ENCODE results near the gene SLFN14.

SLFN14 gene

DNA sequence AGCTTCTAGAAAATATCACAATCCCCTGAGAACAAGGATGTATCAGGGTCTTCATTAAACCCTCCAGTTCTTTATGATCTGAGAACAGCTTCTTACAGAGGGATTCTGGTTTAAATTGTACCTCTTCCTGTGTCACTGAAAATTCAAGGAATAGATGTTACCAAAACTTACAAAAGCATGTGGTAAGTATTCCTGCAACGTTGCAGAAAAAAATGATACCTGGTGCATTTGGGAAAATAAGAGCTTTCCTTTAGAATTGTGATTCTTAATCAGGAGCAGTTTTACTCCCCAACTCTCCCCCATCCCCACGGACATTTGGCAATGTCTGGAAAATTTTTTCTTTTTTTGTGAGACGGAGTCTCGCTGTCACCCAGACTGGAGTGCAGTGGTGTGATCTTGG, 7.3 kb downstream of the SLFN14 start:
- no peak for ATAC-seq
- TF ChIP-seq BACH2 (CRISPR knock-in tag; IDR thresholded peaks at IDR 0.05; ENCODE audit: borderline replicate concordance), result no peak
- TF ChIP-seq, protein P1, sequence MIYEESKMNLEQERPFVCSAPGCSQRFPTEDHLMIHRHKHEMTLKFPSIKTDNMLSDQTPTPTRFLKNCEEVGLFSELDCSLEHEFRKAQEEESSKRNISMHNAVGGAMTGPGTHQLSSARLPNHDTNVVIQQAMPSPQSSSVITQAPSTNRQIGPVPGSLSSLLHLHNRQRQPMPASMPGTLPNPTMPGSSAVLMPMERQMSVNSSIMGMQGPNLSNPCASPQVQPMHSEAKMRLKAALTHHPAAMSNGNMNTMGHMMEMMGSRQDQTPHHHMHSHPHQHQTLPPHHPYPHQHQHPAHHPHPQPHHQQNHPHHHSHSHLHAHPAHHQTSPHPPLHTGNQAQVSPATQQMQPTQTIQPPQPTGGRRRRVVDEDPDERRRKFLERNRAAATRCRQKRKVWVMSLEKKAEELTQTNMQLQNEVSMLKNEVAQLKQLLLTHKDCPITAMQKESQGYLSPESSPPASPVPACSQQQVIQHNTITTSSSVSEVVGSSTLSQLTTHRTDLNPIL (CRISPR knock-in tag; IDR thresholded peaks at IDR 0.05; ENCODE audit: low read depth), result no peak
- TF ChIP-seq ARNTL (CRISPR knock-in tag; IDR thresholded peaks at IDR 0.05; ENCODE audit: borderline replicate concordance, low read depth), result no peak
- no peak for TF ChIP-seq SNAI2 (CRISPR knock-in tag; IDR thresholded peaks at IDR 0.05)
- TF ChIP-seq RARB (CRISPR knock-in tag; IDR thresholded peaks at IDR 0.05), result no peak
- no peak for TF ChIP-seq ZC3H10 (CRISPR knock-in tag; IDR thresholded peaks at IDR 0.05)
- no peak for TF ChIP-seq TOX (CRISPR knock-in tag; IDR thresholded peaks at IDR 0.05; ENCODE audit: borderline replicate concordance)
- TF ChIP-seq ZNF8 (CRISPR knock-in tag; IDR thresholded peaks at IDR 0.05), result no peak
- no peak for TF ChIP-seq ZNF70 (CRISPR knock-in tag; IDR thresholded peaks at IDR 0.05)
- TF ChIP-seq, protein P2, sequence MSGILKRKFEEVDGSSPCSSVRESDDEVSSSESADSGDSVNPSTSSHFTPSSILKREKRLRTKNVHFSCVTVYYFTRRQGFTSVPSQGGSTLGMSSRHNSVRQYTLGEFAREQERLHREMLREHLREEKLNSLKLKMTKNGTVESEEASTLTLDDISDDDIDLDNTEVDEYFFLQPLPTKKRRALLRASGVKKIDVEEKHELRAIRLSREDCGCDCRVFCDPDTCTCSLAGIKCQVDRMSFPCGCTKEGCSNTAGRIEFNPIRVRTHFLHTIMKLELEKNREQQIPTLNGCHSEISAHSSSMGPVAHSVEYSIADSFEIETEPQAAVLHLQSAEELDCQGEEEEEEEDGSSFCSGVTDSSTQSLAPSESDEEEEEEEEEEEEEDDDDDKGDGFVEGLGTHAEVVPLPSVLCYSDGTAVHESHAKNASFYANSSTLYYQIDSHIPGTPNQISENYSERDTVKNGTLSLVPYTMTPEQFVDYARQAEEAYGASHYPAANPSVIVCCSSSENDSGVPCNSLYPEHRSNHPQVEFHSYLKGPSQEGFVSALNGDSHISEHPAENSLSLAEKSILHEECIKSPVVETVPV (CRISPR knock-in tag; IDR thresholded peaks at IDR 0.05), result no peak
- TF ChIP-seq PPARA (CRISPR knock-in tag; IDR thresholded peaks at IDR 0.05; ENCODE audit: borderline replicate concordance), result no peak
- no peak for TF ChIP-seq ZNF565 (CRISPR knock-in tag; conservative IDR thresholded peaks at IDR 0.05; ENCODE audit: low read depth)
- TF ChIP-seq ZFP3 (CRISPR knock-in tag; IDR thresholded peaks at IDR 0.05), result no peak
- TF ChIP-seq ZFP30 (CRISPR knock-in tag; IDR thresholded peaks at IDR 0.05), result no peak
- no peak for TF ChIP-seq TCF4 (CRISPR knock-in tag; IDR thresholded peaks at IDR 0.05; ENCODE audit: borderline replicate concordance)
- no peak for TF ChIP-seq GLIS3 (CRISPR knock-in tag; IDR thresholded peaks at IDR 0.05)
- no peak for TF ChIP-seq ESRRG (CRISPR knock-in tag; IDR thresholded peaks at IDR 0.05)
- TF ChIP-seq, protein P3, sequence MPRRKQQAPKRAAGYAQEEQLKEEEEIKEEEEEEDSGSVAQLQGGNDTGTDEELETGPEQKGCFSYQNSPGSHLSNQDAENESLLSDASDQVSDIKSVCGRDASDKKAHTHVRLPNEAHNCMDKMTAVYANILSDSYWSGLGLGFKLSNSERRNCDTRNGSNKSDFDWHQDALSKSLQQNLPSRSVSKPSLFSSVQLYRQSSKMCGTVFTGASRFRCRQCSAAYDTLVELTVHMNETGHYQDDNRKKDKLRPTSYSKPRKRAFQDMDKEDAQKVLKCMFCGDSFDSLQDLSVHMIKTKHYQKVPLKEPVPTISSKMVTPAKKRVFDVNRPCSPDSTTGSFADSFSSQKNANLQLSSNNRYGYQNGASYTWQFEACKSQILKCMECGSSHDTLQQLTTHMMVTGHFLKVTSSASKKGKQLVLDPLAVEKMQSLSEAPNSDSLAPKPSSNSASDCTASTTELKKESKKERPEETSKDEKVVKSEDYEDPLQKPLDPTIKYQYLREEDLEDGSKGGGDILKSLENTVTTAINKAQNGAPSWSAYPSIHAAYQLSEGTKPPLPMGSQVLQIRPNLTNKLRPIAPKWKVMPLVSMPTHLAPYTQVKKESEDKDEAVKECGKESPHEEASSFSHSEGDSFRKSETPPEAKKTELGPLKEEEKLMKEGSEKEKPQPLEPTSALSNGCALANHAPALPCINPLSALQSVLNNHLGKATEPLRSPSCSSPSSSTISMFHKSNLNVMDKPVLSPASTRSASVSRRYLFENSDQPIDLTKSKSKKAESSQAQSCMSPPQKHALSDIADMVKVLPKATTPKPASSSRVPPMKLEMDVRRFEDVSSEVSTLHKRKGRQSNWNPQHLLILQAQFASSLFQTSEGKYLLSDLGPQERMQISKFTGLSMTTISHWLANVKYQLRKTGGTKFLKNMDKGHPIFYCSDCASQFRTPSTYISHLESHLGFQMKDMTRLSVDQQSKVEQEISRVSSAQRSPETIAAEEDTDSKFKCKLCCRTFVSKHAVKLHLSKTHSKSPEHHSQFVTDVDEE (CRISPR knock-in tag; IDR thresholded peaks at IDR 0.05), result no peak
- no peak for TF ChIP-seq PATZ1 (CRISPR knock-in tag; IDR thresholded peaks at IDR 0.05; ENCODE audit: borderline replicate concordance)

- TF ChIP-seq ESRRG (CRISPR knock-in tag; IDR thresholded peaks at IDR 0.05) (no peak), ZNF8 (CRISPR knock-in tag; IDR thresholded peaks at IDR 0.05) (no peak), ZFP3 (CRISPR knock-in tag; IDR thresholded peaks at IDR 0.05) (no peak), ZFP30 (CRISPR knock-in tag; IDR thresholded peaks at IDR 0.05) (no peak), CSDC2 (CRISPR knock-in tag; IDR thresholded peaks at IDR 0.05) (no peak), PPARA (CRISPR knock-in tag; IDR thresholded peaks at IDR 0.05; ENCODE audit: borderline replicate concordance) (no peak), OSR1 (CRISPR knock-in tag; IDR thresholded peaks at IDR 0.05) (no peak), ZNF70 (CRISPR knock-in tag; IDR thresholded peaks at IDR 0.05) (no peak), BACH2 (CRISPR knock-in tag; IDR thresholded peaks at IDR 0.05; ENCODE audit: borderline replicate concordance) (no peak), POU6F1 (CRISPR knock-in tag; IDR thresholded peaks at IDR 0.05; ENCODE audit: borderline replicate concordance, low read depth) (no peak), SNAI2 (CRISPR knock-in tag; IDR thresholded peaks at IDR 0.05) (no peak), TOX (CRISPR knock-in tag; IDR thresholded peaks at IDR 0.05; ENCODE audit: borderline replicate concordance) (no peak), ZC3H10 (CRISPR knock-in tag; IDR thresholded peaks at IDR 0.05) (no peak), ARNTL (CRISPR knock-in tag; IDR thresholded peaks at IDR 0.05; ENCODE audit: borderline replicate concordance, low read depth) (no peak)
- TF ChIP-seq, protein P3 (CRISPR knock-in tag; IDR thresholded peaks at IDR 0.05), result no peak
- TF ChIP-seq, protein P2 (CRISPR knock-in tag; IDR thresholded peaks at IDR 0.05), result no peak
- no peak for ATAC-seq
These were observed 11.6 kb downstream of the SLFN14 start for GRCh38 chr17:35548978-35549377.
